Lung (tissue), 12 donors: ENCODE measurements around the gene KCTD12. TPM values are rescaled to one million over a fixed set of nuclear protein-coding genes. Genes with fewer than 3 reads are reported as not detected.

Experiments
- ATAC-seq: fragments of 200-7000 bp; cut with Tn5 transposase; one replicate; pipeline ENCODE4 v1.9.1; 2020; ENCODE audit warnings: moderate number of reproducible peaks; ENCODE audit not compliant: insufficient read depth, low FRiP score
- DNase-seq, 3 donors: peaks; one replicate each; pipeline ENCODE4 v3.0.0-alpha.2; 2013 to 2017
- H3K27ac ChIP-seq, 2 donors: one replicate each; pipeline ENCODE4 v1.5.1; 2013; ENCODE audit warnings: mild to moderate bottlenecking in 2 of 2, moderate library complexity in 2 of 2, control low read depth in 1 of 2, inconsistent platforms in 1 of 2, low read depth in 1 of 2, low read length in 1 of 2
- H3K27me3 ChIP-seq, 3 donors: one replicate each; pipeline ENCODE4 v1.5.1; 2013; ENCODE audit warnings: low read length in 2 of 3; ENCODE audit not compliant: control insufficient read depth in 3 of 3, insufficient read depth in 3 of 3
- H3K36me3 ChIP-seq, 4 donors: one replicate each; pipeline ENCODE4 v1.5.1; 2013; ENCODE audit warnings: low read length in 4 of 4, mild to moderate bottlenecking in 1 of 4, moderate library complexity in 1 of 4; ENCODE audit not compliant: control insufficient read depth in 4 of 4, insufficient read depth in 4 of 4
- H3K4me1 ChIP-seq, 5 donors: one replicate each; pipeline ENCODE4 v1.5.1; 2013; ENCODE audit warnings: low read length in 5 of 5, mild to moderate bottlenecking in 2 of 5, moderate library complexity in 1 of 5; ENCODE audit not compliant: control insufficient read depth in 5 of 5, insufficient read depth in 5 of 5
- H3K4me3 ChIP-seq: one replicate; pipeline ENCODE4 v1.5.1; 2013; ENCODE audit warnings: mild to moderate bottlenecking, control low read depth, moderate library complexity
- H3K9ac ChIP-seq, 2 donors: one replicate each; pipeline ENCODE4 v1.5.1; 2013; ENCODE audit warnings: low read length in 2 of 2, control low read depth in 1 of 2; ENCODE audit not compliant: insufficient read depth in 1 of 2
- H3K9me3 ChIP-seq, 4 donors: one replicate each; pipeline ENCODE4 v1.5.1; 2013; ENCODE audit warnings: low read length in 3 of 4, mild to moderate bottlenecking in 1 of 4, moderate library complexity in 1 of 4; ENCODE audit not compliant: control insufficient read depth in 4 of 4, insufficient read depth in 3 of 4
- CTCF ChIP-seq: IDR thresholded peaks from 2 replicates; pipeline ENCODE4 v1.5.1; 2012; ENCODE audit warnings: mild to moderate bottlenecking; ENCODE audit errors: control extremely low read depth, extremely low read depth
- WGBS, 2 donors: extraction: QIAGEN DNeasy Blood & Tissue Kit; methylation state at CpG; one replicate each; pipeline ENCODE4 v1.1.7; 2013; 5-methylcytosine and 5-hydroxymethylcytosine counted together
- polyA plus RNA-seq, 2 donors: library from polyadenylated mRNA; stranded (reverse); fragments of 200-250 nt; gene quantifications; one replicate each; pipeline ENCODE4 v1.2.1, GENCODE V29; 2013
- total RNA-seq, 2 donors: library from RNA; depleted of rRNA in 1 of 2; stranded (reverse); fragments of >200 nt in 1 of 2; gene quantifications; one replicate each; pipeline ENCODE4 v1.2.1, GENCODE V29; 2014 to 2021
- donor health status: control.
- donor health status: control.
- donor health status: Bipolar disorder and iron deficiency.
- donor health status: healthy.
- donor health status: DM: yes; HTN: yes; CAD: no.

Gene KCTD12
- total and polyA plus RNA-seq, 4 donors = 26.2 to 188 (median 102) TPM

- Histone ChIP-seq H3K9me3 (no peaks in the 10 kb centered on the region), H3K4me1 (peaks cover 0 to 11% (median 3%) of the 10 kb centered on the region in 5 donors), H3K27me3 (no peaks in the 10 kb centered on the region), H3K36me3 (no peaks in the 10 kb centered on the region), H3K4me3 (no peak overlapping the region), H3K9ac (no peak overlapping the region), H3K27ac (no peak overlapping the region)
- ATAC-seq (no peak), DNase-seq (no peak)
- TF ChIP-seq CTCF = no peak
- WGBS, 2 donors = 88 to 97% methylated on average over 1 of the region's 1 CpG
Measured at GRCh38 chr13:76892488-76892887, 6.3 kb upstream of the KCTD12 start.

GRCh38 chr13:76890021-76890420, 3.8 kb upstream of the KCTD12 start:
- ATAC-seq (no peak), DNase-seq (no peak)
- Histone ChIP-seq H3K9ac (no peak overlapping the region), H3K36me3 (peaks cover 0 to 6% (median 0%) of the 10 kb centered on the region in 4 donors), H3K4me1 (peaks cover 0 to 16% (median 6%) of the 10 kb centered on the region in 5 donors), H3K27me3 (no peaks in the 10 kb centered on the region), H3K27ac (no peak overlapping the region), H3K4me3 (no peak overlapping the region), H3K9me3 (no peaks in the 10 kb centered on the region)
- no peak for TF ChIP-seq CTCF
- 91 to 92% methylated on average over 1 of the region's 1 CpG for WGBS, 2 donors

- H3K9ac ChIP-seq = no peak overlapping the region
- peaks cover 0 to 6% (median 0%) of the 10 kb centered on the region in 4 donors for H3K36me3 ChIP-seq
- WGBS, 2 donors = 84 to 100% methylated on average over 1 of the region's 1 CpG
- H3K27ac ChIP-seq = no peak overlapping the region
- no peak for ATAC-seq
- no peak overlapping the region for H3K4me3 ChIP-seq
- H3K9me3 ChIP-seq = no peaks in the 10 kb centered on the region
- H3K4me1 ChIP-seq = peaks cover 0 to 16% (median 6%) of the 10 kb centered on the region in 5 donors
- no peak for DNase-seq
- no peaks in the 10 kb centered on the region for H3K27me3 ChIP-seq
- no peak for TF ChIP-seq CTCF
Measured at GRCh38 chr13:76889254-76889653, 3.0 kb upstream of the KCTD12 start.

- H3K27ac ChIP-seq = no peak overlapping the region
- peaks cover 0 to 20% (median 6%) of the 10 kb centered on the region in 5 donors for H3K4me1 ChIP-seq
- no peak for TF ChIP-seq CTCF
- no peak overlapping the region for H3K9ac ChIP-seq
- WGBS, 2 donors = 93 to 100% methylated on average over 1 of the region's 1 CpG
- H3K4me3 ChIP-seq = no peak overlapping the region
- no peak for ATAC-seq
- no peaks in the 10 kb centered on the region for H3K27me3 ChIP-seq
- peaks cover 0 to 6% (median 0%) of the 10 kb centered on the region in 4 donors for H3K36me3 ChIP-seq
- H3K9me3 ChIP-seq = no peaks in the 10 kb centered on the region
- no peak for DNase-seq
Measured at GRCh38 chr13:76888421-76888820, 2.2 kb upstream of the KCTD12 start.
